ACC112 (cell line): Measurements from ENCODE around the gene ANXA11.
"Not testable (repeated sequence)": the region's sequence is repeated elsewhere in the genome, so short reads cannot be mapped to it uniquely, and the experiment has no call there.

Experiments used
- H2AFZ ChIP-seq: fragments of 200-600 bp; sonication (generic); one replicate; pipeline ENCODE4 v1.6.0; 2017; ENCODE audit warnings: antibody characterized with exemption, low read length; ENCODE audit not compliant: unreplicated experiment
- H3K27ac ChIP-seq: fragments of 200-600 bp; sonication (generic); 2 replicates; pipeline ENCODE4 v1.5.1; 2014; ENCODE audit warnings: low read depth, mild to moderate bottlenecking, antibody characterized with exemption, low read length, moderate library complexity
- H3K27me3 ChIP-seq: fragments of 200-600 bp; sonication (generic); 2 replicates; pipeline ENCODE4 v1.6.1; 2014; ENCODE audit warnings: mild to moderate bottlenecking, antibody characterized with exemption, low read length, moderate library complexity, mixed read lengths; ENCODE audit not compliant: insufficient read depth
- H3K36me3 ChIP-seq: fragments of 200-600 bp; sonication (generic); 2 replicates; pipeline ENCODE4 v1.6.1; 2016; ENCODE audit warnings: mild to moderate bottlenecking, antibody characterized with exemption, low read length, moderate library complexity, mixed read lengths; ENCODE audit not compliant: insufficient read depth
- H3K4me1 ChIP-seq: fragments of 200-600 bp; sonication (generic); one replicate; pipeline ENCODE4 v1.6.1; 2016; ENCODE audit warnings: low read length, mixed read lengths; ENCODE audit not compliant: insufficient read depth, unreplicated experiment, control insufficient read depth
- H3K4me3 ChIP-seq: fragments of 200-600 bp; sonication (generic); 2 replicates; pipeline ENCODE4 v1.5.1; 2014; ENCODE audit warnings: mild to moderate bottlenecking, low read depth, low read length
- H3K79me2 ChIP-seq: fragments of 200-600 bp; sonication (generic); one replicate; pipeline ENCODE4 v1.6.0; 2016; ENCODE audit warnings: low read length; ENCODE audit not compliant: control insufficient read depth, unreplicated experiment, insufficient read depth

ANXA11 gene

GRCh38 chr10:80155696-80156215, 49.6 kb downstream of the ANXA11 start:
- H3K27ac ChIP-seq, result peak overlapping the region; percentile 80
- peaks cover 37% of the 10 kb centered on the region; the same call in 1 of the 2 replicates for H3K36me3 ChIP-seq

DNA sequence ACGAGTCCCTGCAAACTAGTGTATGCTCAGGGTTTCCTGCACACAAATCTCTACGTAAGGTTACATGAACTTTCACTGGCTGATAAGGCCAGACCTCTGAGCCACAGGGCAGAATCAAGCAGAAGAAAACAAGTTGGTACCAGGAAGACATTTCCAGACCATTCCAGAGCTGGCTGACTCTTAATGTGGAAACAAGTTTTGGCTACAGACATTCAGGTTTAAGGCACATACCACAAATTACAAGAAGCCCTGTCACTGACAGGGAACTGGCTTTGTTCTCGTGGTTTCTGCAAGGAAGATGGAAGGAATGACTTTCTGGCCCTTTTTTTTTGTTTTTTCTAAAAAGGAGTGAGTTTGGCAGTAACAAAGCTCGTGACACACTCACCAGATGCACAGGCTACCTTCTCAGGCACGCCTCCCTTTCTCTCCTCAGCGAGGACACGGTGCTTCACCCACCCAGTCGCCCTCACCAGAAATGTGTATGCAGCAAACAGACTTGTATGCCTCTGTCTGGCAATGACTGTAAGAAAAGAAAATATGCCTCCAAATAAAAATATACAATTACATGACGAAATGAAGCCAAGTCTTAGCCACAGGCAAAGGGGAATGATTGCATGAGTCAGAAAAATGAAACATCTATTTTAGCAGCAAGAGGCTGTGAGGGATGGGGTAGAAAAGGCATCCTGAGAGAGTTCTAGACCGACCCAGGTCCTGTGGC, 50.2 kb downstream of the ANXA11 start:
- H3K4me3 ChIP-seq, result peak overlapping the region; percentile 9; the same call in 1 of the 2 replicates
- H3K36me3 ChIP-seq, result peaks cover 42% of the 10 kb centered on the region; the same call in 1 of the 2 replicates
- H3K27ac ChIP-seq, result peak overlapping the region; percentile 80
- peaks cover 42% of the 10 kb centered on the region for H3K4me1 ChIP-seq
- H3K27me3 ChIP-seq, result no peaks in the 10 kb centered on the region
- H2AFZ ChIP-seq, result no peak overlapping the region
- H3K79me2 ChIP-seq, result no peaks in the 10 kb centered on the region

More at GRCh38 chr10:80155696-80156215, 49.6 kb downstream of the ANXA11 start:
- Histone ChIP-seq H3K79me2 (no peaks in the 10 kb centered on the region), H2AFZ (no peak overlapping the region), H3K4me3 (no peak overlapping the region), H3K4me1 (peaks cover 42% of the 10 kb centered on the region), H3K27me3 (no peaks in the 10 kb centered on the region)

DNA sequence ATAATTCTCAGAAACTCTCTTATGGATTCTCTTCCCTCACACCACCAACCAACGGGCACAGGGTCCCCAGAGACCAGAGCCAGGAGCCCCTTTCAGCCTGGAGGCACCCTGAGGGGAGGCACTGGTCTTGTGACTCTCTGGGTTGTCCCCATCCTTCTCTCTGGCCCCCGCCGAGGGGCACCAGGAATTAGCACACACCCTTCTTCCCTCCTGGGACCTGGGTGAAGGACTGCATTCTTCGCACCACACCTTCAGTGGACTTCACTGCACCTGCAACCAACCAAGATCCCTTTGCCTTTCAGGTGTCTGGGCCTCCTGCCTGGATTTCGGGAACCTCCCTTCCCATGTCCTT, 50.7 kb downstream of the ANXA11 start:
- Histone ChIP-seq H3K79me2 (no peaks in the 10 kb centered on the region), H3K36me3 (peaks cover 43% of the 10 kb centered on the region; the same call in 1 of the 2 replicates), H2AFZ (no peak overlapping the region), H3K4me3 (peak overlapping the region; percentile 9; the same call in 1 of the 2 replicates), H3K4me1 (peaks cover 42% of the 10 kb centered on the region), H3K27ac (peak overlapping the region; percentile 80), H3K27me3 (no peaks in the 10 kb centered on the region)

DNA sequence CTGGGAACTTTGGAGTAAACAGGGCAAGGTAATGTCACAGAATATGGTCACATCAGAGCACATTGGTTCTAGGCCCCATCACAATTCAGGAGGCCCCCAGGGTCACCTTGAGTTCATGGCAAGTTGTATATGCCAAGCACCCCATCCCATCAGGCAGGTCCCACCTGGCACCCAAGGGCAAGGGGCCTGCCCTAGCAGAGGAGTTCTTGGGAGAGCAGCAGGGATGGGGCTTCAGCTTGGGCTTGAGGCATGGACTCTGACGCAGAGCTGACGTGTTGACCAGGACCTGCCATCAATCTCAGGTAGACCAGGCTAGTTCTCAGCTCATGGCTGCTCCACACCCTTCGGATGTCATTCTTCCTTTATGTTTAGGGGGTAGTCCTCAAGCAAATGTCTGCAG, 51.9 kb downstream of the ANXA11 start:
- Histone ChIP-seq H3K4me1 (peaks cover 33% of the 10 kb centered on the region), H3K79me2 (no peaks in the 10 kb centered on the region), H3K27ac (no peak overlapping the region), H3K36me3 (peaks cover 54% of the 10 kb centered on the region; the same call in 1 of the 2 replicates), H3K4me3 (no peak overlapping the region), H2AFZ (no peak overlapping the region), H3K27me3 (no peaks in the 10 kb centered on the region)

- Histone ChIP-seq H3K27ac (no peak overlapping the region), H2AFZ (no peak overlapping the region), H3K79me2 (no peaks in the 10 kb centered on the region), H3K4me1 (peaks cover 26% of the 10 kb centered on the region), H3K4me3 (no peak overlapping the region), H3K27me3 (no peaks in the 10 kb centered on the region), H3K36me3 (peaks cover 51% of the 10 kb centered on the region; the same call in 1 of the 2 replicates)
These were observed 52.5 kb downstream of the ANXA11 start for GRCh38 chr10:80152820-80153219.

- Histone ChIP-seq H3K27me3 (no peaks in the 10 kb centered on the region), H3K4me1 (peaks cover 22% of the 10 kb centered on the region), H3K4me3 (no peak overlapping the region), H3K79me2 (no peaks in the 10 kb centered on the region), H3K36me3 (peaks cover 38% of the 10 kb centered on the region; the same call in 1 of the 2 replicates), H2AFZ (no peak overlapping the region), H3K27ac (no peak overlapping the region)
These were observed 55.2 kb downstream of the ANXA11 start for GRCh38 chr10:80150172-80150571.

- H3K27ac ChIP-seq, result no peak overlapping the region
- H3K4me3 ChIP-seq, result no peak overlapping the region
- H2AFZ ChIP-seq, result no peak overlapping the region
- H3K36me3 ChIP-seq, result peaks cover 38% of the 10 kb centered on the region; the same call in 1 of the 2 replicates
- no peaks in the 10 kb centered on the region for H3K79me2 ChIP-seq
- H3K27me3 ChIP-seq, result no peaks in the 10 kb centered on the region
- H3K4me1 ChIP-seq, result peaks cover 14% of the 10 kb centered on the region
These were observed 56.2 kb downstream of the ANXA11 start for GRCh38 chr10:80149123-80149522.

- Histone ChIP-seq H3K4me3 (no peak overlapping the region), H3K27me3 (no peaks in the 10 kb centered on the region), H3K4me1 (peaks cover 14% of the 10 kb centered on the region), H2AFZ (no peak overlapping the region), H3K27ac (no peak overlapping the region), H3K79me2 (no peaks in the 10 kb centered on the region), H3K36me3 (peaks cover 35% of the 10 kb centered on the region; the same call in 1 of the 2 replicates)
These were observed 57.1 kb downstream of the ANXA11 start for GRCh38 chr10:80148166-80148805.

- no peak overlapping the region for H2AFZ ChIP-seq
- H3K4me3 ChIP-seq, result no peak overlapping the region
- H3K27ac ChIP-seq, result no peak overlapping the region
- H3K79me2 ChIP-seq, result no peaks in the 10 kb centered on the region
- peaks cover 29% of the 10 kb centered on the region; the same call in 1 of the 2 replicates for H3K36me3 ChIP-seq
- H3K4me1 ChIP-seq, result peaks cover 14% of the 10 kb centered on the region
- H3K27me3 ChIP-seq, result no peaks in the 10 kb centered on the region
These were observed 58.4 kb downstream of the ANXA11 start for GRCh38 chr10:80146918-80147317.

DNA sequence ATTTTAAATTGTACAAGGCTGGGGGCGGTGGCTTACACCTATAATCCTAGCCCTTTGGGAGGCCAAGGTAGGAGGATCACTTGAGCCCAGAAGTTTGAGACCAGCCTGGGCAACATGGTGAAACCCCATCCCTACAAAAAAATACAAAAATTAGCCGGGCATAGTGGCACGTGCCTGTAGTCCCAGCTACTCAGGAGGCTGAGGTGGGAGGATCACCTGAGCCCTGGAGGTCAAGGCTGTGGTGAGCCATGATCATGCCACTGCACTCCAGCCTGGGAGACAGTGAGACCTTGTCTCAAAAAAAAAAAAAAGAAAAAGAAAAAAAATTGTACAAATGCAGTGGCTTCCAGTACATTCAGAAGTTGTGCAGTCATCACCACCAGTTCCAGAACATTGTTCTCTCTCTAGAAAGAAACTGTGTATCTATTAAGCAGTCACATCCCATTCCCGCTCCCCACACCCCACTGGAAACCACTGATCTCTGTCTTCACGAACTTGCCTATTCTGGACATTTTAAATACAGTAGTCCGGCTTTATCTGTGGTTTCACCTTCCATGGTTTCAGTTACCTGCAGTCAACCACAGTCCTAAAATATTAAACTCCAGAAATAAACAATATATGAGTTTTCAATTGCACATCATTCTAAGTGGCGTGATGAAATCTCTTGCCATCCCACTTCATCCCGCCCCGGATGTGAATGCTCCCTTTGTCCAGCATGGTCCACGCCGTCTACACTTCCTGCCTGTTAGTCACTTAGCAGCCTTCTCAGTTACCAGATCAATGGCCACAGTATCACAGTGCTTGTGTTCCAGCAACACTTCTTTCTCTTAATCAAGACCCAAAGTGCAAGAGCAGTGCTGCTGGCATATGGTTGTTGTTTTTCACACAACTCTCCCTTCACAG, 59.7 kb downstream of the ANXA11 start:
- H2AFZ ChIP-seq, H3K4me3 ChIP-seq, H3K79me2 ChIP-seq, H3K27me3 ChIP-seq: not testable (repeated sequence)
- Histone ChIP-seq H3K36me3 (peaks cover 22% of the 10 kb centered on the region; the same call in 1 of the 2 replicates), H3K27ac (peak overlapping the region; percentile 76), H3K4me1 (peaks cover 14% of the 10 kb centered on the region)
